GM19238 (cell line): Measurements from ENCODE around the gene SNAP47.

ENCODE experiments used
- DNase-seq: peaks from one replicate; pipeline ENCODE4 v3.0.0; 2011; ENCODE audit warnings: low spot score; ENCODE audit not compliant: insufficient read length

Gene SNAP47

DNA sequence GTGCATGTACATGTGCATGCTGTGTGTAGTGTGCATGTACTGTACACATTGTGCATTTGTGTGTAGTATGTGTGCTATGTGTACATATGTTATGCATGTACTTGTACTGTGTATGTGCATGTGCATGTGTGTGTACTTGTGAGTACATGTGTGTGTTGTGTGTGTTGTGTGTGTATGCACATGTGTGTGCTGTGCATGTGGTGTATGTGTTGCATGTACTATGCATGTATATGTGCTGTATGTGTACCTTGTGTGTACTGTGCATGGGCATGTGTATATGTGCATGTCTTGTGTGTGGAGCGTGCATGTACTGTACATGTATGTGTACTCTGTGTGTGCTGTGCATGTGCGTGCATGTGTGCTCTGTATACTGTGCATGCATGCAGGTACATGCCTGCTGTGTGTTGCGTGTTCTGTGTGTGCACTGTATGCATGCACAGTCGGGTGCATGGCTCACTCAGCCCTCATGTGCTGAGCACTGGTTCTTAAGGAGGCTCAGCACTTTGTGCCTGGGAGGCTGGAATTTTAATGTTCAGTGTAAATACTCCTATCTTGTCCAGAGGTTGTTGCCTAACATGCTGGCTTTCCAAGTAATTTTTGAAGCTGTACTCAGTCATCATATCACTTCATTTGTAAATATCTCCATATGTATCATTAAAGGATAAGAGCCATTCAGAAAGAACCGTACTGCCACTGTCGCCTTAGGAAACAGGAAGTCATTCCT, 32.3 kb downstream of the SNAP47 start:
- no peak for DNase-seq

DNA sequence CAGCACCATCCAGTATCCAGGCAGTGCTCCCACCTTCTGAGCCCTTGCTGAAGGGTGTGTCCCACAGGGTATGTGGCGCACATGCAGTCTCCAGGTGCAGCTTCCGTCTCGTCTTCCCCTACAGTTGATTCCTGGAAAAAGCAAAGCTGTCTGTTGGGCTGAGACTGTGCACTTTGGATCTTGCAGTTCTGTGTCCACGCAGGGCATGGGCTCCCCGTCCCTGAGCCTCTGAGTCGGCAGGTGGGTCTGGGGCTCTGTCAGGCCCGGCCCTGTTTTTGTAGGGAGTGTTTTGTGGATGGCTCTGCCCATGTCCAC, 32.8 kb downstream of the SNAP47 start:
- no peak for DNase-seq

DNA sequence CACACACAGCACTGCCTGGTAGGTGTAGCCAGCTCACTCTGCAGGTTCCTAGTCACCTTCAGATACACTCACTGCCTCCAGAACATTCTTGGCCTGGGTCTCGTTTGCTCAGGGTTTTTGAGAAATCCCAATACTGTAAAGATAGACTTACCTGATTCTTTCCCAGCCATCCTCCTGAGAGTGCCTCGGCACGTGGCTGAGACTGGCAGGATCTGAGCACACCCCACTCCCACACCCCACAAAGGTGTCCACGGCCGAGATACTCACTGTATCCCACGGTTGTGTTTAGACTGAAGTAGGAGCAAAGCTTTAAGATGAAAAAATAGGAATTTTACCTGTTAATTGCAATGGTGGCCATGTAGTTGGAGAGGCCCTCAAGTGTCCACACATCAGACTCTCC, 33.4 kb downstream of the SNAP47 start:
- no peak for DNase-seq

DNA sequence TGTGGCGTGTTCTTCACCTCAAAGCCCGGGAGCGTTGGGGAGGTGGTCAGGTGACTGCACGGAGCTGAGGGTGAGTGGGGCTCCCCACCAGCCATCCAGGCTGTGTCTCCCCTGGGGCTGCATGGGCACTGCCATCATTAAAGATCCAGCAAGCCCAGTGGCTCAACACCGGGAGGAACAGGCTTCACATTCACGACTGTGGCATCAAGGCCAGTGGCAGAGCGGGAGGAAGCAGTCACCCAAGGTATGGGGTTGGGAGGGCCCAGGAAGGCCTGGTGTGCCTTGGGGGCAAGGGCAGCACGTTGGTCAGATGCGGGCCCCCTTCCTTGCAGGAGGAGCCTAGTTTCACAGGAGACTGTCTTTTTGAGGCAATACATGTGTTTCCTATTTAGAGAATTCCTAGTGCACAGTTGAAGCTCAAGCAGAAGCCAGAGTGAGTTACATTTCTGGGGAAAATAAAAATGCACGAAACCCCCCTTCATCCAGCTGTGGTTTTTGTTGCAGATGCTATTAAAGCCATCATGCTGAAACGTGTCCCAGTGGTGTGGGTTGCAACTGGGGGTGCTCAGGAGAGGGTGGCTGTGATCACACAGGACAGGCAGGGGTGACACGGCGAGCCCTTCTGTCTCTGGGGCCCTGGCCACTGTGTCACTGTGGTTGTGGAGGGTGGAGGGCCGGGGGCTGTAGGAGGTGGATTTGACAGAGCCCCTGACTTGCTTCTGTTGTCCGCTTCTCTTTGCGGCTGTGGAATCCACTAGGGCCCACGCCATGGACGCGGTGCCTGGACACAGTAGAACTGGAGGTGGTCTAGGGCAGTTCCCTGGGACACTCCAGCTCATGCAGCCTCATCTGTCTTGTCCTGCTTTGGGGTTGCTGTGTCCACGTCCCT, 34.1 kb downstream of the SNAP47 start:
- DNase-seq = no peak

DNA sequence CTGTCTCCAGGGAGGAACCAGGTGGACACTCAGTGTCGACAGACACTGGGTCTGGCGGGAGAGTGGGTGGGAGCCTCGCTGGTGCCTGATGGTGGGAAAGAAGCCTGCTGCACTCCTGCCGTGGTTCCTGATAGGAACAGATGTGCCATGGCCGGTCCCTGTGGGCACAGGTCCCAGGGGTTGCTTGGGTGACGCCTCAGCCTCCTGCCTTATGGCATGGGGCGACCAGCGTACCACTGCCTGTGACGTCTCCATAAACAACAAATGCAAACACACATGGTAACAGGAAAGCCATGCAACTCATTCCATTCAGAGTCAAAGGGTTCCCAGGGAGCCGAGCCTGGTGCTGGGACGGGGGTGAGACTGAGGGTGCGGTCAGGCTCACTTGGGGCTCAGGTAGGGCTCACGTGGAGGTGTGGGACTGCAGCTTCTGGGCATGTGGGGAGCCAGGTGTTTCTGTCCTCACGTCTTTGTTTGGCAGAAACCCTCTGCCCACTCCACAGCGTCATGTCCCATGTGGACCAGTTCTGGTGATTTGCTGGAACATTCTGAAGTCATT, 34.8 kb downstream of the SNAP47 start:
- DNase-seq = no peak

DNA sequence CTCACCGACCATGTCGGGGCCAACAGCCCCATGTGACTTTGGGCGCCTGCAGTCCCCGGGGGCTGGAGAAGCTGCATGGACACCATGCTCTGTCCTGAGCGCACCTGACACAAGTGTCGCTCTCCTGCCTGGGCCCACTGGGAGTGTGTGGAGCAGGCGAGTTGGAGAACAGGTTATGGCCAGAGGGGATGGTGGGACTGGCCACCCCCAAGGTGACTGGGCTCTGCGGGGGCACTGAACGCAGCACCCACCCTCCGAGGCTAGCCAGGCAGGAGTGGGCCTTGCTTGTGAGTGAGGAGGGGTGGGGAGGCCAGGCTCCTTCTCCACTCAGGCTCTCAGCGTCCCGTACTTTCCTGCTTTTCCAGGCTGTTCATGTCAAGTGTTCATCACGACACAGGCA, 35.6 kb downstream of the SNAP47 start:
- no peak for DNase-seq

DNA sequence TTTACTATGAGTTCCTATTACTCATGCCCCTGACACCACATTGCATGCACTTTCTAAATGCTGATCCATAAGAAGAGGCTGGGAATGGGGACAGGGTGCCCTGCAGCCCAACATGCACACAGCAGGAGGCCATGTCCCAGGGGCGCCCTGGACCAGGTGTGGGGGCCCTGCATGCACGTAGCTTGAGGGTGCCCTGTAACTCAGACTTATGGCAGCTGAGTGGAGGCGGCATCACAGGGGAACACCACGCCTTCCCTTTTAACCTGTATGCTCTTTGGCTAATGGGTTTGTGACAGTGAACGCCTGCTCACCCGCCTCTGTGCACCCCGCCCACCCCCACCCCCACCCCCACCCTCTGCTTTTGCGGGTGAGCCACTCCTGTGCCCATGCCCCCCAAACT, 36.1 kb downstream of the SNAP47 start:
- DNase-seq = no peak

DNA sequence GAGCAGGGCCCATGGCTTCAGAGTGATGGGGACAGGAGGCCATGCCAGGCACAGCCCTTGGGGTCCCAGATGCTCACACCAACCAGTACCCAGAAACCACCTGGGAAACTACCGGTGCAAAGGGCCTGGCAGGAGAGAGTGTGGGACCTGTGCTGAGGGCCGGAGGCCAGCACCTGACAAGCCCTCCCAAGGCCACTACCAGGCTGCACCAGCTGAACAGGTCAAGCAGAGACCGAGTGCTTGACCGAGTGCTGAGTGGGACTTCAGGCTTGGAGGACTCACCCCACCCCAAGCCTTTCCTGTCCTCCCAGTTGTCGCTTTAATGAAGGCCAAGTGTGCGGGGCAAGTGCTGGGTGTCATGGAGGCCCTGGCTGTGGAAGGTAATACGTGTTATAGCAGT, 36.5 kb downstream of the SNAP47 start:
- DNase-seq = no peak

DNA sequence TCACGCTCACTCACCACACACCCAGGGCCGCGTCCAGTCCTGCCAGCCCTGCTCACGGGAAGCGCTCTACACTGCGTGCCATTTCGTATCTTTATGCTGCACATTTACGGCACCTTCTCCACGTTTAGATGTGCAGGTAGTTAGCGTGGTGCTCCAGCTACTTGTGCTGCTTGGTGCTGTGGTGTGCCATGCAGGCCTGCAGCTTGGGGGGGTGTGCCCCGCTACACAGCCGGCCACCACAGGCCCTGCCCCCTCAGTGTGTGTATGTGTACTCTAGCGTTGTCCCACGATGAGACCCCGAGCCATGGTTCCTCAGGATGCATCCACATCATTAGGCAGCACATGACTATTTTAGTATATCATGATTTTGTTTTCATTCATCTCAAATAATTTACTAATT, 38.3 kb downstream of the SNAP47 start:
- DNase-seq = no peak

DNA sequence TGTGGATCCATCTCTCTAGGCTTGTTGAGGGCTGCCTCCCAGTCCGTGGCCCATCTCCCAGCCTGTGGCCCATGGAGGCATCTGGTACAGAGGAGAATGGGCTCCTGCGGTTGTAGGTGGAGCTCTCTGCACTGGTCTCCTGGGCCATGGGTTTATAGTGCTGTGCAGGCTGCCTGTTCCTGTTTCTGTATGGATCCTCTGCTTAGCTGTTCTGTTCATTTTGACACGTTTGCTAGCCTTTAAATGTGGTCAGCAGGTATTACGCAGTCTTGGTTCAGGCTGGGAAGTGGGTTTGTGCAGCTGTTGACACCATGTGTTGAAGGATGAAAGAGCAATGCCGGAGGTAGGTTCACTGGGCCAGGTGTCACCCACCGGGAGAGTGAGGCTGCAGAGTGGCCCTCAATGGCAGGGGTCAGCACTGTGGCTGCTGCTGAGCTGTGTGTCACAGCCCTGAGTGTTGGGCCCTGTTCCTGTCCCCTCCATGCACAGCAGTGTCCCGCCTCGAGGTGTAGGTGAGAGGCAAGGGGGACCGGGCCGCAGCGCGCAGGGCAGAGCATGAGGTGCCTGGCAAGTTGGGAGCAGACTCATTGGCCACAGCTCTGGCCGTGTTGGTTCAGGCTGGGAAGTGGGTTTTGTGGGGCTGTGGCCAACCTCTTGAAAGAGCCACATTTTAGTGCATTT, 39.0 kb downstream of the SNAP47 start:
- no peak for DNase-seq

DNA sequence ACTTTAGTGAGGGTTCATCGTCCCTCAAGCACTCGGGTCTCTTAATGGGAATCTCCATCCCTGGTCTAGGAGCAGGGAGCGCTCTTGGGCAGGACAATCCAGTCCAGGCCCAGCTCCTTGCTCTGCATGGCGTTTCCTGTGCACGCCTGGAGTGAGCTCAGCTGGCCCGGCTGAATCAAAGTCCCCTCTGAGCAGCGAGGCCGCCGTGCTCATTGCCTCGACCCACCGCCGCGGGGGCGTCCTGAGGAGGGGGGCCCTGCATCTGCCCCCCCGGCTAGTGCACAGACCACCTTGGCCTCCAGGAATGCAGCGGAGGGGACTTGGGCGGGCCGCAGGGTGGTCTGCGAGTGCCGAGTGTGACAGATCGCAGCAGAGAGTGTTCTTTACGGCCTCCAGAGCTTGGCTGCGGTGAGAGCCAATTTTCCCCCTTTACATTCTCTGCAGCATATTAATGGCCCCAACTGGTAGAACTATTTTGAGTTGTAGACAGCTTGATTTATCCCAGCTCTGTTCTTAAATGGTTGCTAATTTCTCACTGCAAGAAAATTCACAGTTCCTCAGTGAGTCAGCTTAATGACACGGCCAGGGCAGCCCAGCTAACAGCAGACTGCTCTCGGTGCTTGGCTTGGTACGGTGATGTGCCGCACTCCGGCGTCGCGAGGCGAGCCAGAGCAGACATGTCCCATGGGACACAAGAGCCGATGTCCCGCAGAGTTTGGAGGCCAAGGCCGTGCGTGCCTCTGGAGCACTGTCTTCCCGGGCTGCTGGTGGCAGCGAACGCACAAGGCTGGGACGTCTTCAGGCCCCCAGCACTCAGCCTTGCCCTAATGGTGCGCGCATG, 39.8 kb downstream of the SNAP47 start:
- no peak for DNase-seq

DNA sequence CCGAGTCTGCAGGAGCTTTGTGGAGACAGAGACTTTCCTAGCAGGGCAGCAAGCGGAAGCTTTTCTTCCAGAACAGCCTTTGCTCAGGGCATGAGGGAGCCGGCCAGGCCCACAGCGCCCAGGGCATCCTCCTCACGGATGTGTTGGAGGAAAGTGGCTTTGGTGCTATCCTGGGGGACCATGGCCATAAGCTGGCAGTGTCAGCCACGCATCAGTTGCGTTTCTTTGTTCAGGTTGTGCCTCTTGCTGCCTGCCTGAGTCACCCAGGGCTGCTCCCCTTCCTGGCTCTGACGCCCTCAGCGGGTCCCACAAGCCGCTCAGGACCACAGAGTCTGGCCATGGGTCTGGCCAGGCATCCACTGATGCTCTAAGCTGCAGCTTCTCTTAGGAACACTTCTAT, 40.6 kb downstream of the SNAP47 start:
- DNase-seq = no peak

DNA sequence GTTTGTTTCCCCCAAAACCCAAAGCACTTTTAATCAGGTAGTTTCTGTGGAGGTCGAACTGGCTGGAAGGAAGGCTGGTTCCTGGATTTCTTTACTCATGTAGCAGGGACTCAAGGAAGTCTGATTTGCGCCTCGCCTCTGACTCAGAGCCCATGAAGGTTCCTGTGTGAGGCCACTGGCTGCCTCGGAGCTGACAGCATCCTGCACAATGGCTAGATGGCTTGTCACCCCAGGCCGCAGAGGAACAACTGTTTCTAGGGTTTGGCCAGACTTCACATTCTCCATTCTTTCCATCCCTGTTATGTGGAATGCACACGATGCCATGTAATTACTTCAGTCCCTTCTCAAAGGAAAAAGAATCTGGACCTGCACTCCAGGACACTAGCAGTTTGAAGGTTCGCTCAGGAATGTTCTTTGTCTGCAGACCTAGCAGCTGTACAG, 41.1 kb downstream of the SNAP47 start:
- no peak for DNase-seq

DNA sequence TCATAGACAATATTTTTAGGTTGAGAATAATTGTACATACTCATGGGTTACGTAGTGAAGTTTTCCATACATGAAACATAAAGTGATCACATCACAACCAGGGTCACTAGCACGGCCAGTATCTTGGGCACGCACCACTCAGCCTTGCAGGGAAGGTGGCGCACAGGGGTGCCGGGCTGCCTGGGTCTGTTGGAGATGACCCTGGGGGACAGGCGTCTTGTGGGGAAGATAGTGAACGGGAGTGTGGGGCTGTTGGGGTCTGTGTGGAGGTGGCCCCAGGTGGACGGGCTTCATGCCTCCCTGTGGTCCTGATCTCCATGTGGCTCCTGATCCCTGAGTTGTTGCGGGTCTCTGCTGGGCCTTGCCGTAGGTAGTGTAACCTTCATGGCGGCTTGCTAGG, 41.9 kb downstream of the SNAP47 start:
- no peak for DNase-seq

DNA sequence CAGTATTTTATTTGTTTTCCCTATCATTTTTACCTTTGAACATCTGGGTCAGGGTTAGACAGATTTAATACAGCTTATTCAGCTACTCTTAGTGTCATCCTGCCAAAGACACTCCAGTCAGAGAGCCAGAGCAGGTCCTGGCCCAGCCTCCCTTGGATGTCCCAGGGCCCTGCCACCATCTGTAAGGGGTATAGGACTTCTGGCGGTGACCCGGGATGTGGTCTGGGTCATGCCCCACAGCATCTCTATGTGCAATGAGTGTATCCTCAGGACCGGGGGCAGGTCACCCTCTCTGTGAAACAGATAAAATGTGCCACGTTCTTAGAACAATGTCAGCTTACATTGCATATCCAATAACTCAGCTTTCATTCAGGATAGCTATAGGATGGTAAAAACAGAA, 42.4 kb downstream of the SNAP47 start:
- DNase-seq = no peak

DNA sequence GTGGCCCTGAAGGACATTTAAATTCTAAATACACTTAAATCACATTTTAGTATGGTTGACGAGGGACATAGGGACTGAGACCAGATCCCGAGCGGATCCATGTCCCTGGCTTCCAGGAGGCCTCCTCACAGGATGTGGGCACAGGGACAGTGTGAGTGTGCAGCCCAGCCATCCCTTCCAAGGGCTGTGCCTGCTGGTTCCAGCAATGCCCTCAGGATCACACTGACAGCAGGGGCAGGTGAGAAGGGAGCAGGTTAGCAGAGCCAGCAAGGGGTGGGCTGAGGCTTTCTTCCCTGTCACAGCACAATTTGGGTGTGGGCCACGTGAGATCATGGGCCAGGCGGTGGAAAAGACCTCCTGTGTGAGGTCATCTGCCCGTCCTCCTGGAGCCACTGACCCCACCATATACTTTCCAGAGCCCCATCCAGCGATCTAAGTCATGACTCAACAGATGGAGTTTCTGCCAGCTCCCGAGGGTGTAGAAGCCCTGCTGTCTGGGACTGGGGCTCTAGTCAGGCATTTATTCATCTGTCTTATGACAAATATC, 43.2 kb downstream of the SNAP47 start:
- no peak for DNase-seq

DNA sequence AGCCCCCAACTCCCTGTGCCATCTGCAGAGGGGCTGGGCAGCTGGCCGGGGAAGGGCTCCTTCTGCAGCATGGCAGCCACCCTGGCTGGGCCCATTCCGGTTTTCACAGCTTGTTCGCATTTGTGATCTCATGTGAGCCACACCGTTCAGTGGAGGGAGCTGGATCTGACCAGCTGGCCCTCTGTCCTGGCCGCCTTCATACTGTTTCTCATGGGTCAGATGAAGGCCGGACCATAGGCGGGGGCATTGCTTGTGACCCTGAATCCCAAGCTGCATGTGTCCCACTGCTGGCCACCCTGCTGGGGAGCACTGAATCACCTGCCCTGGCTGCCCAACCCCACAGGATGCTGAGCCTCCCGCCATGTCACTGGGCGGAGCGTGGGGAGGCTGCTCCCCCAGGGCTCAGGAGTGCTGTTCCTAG, 43.8 kb downstream of the SNAP47 start:
- DNase-seq = no peak

DNA sequence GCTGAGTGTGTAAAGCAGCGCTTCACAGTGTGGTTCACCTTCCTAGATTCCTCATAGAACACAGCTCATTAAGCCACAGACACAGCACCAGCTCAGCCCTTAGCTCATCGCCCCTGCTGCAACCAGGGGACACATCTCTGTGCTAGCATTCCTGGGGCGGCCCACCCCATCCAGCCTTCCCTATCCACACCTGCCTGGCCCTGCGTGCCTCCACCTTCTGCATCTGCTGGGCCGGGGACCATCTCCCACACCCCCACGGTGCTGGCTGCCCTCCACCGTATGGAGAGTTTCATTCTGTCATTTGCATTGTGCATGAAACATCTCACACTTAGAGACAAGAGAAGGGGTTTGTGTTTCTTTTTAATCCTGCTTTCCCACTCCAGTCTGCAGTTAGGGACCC, 44.5 kb downstream of the SNAP47 start:
- DNase-seq = no peak

DNA sequence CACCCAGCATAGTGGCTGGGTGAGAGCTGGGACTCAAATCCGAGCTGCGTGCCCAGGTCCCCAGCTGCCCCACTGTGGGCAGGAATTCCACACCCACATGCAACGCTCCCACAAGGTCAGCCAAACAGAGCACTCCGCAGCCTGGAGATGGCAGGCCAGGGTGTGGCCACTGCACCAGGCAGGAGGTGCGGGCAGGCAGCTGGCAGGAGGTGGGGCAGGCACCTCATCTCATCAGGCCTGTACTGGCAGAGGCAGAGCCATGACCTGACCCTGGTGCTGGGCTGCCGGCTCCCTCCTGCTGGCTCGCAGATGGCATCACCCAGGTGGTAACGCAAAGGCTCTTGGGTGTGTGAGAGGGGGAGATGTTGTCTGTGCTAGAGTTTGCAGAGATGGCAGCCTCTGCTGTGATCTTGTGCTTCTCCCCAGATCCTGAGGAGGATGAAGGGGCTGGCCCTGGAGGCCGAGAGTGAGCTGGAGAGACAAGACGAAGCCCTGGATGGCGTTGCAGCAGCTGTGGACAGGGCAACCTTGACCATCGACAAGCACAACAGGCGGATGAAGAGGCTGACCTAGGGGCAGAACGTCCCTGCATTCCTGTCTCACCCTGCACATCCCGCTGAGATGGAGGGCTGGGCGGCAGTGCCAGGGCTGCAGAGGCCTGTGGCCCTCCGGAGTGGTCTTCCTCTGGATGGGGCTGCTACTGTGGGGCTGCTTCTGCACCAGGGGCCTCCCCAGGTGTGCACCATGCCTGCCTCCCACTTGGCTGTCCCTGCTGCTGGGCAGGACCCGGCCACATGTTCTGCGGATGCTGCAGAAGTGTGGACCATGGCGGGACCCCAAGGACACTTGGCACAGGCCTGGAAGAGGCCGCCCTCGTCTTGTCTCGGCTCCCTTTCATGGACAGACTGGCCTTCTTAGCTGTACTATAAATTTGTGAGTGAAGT, 45.1 kb downstream of the SNAP47 start:
- no peak for DNase-seq
